OCI-LY3 (cell line): ENCODE data around the gene VASH1.
A peak's percentile ranks its signal among the peaks of the same experiment; 100 is the strongest.

Experiments used
- H2AFZ ChIP-seq: fragments of 200-600, 300-600 bp; shearing (Covaris generic); 2 replicates; pipeline ENCODE4 v1.6.0; 2014; ENCODE audit warnings: antibody characterized with exemption, low read depth, low read length
- H3K27ac ChIP-seq: fragments of 200-600, 300-600 bp; sonication (generic); 2 replicates; pipeline ENCODE4 v1.5.1; 2014; ENCODE audit warnings: mild to moderate bottlenecking, low read length, moderate library complexity, mixed read lengths
- H3K27me3 ChIP-seq: fragments of 200-600, 300-600 bp; sonication (generic); 2 replicates; pipeline ENCODE4 v1.6.1; 2014; ENCODE audit warnings: low read depth, low read length, mixed read lengths
- H3K36me3 ChIP-seq: fragments of 200-600, 300-600 bp; sonication (generic); replicated peaks from 2 replicates; pipeline ENCODE3; 2014; ENCODE audit warnings: low read depth, low read length, mixed read lengths
- H3K4me1 ChIP-seq: fragments of 300-600, 200-600 bp; sonication (generic); 2 replicates; pipeline ENCODE4 v1.6.1; 2014; ENCODE audit warnings: low read length, mixed read lengths
- H3K4me2 ChIP-seq: fragments of 200-600, 300-600 bp; sonication (generic); 2 replicates; pipeline ENCODE4 v1.6.1; 2014; ENCODE audit warnings: low read length, mixed read lengths
- H3K4me3 ChIP-seq: fragments of 300-600, 200-600 bp; sonication (generic); 2 replicates; pipeline ENCODE4 v1.5.1; 2014; ENCODE audit warnings: antibody characterized with exemption, mild to moderate bottlenecking, low read length, moderate library complexity
- H3K79me2 ChIP-seq: fragments of 300-600, 200-600 bp; shearing (Covaris generic); 2 replicates; pipeline ENCODE4 v1.6.1; 2014; ENCODE audit warnings: mild to moderate bottlenecking, low read length, mixed read lengths
- H3K9ac ChIP-seq: fragments of 300-600, 200-600 bp; shearing (Covaris generic); 2 replicates; pipeline ENCODE4 v1.6.0; 2014; ENCODE audit warnings: mild to moderate bottlenecking, low read length, moderate library complexity
- H3K9me3 ChIP-seq: fragments of 200-600, 300-600 bp; shearing (Covaris generic); 2 replicates; pipeline ENCODE4 v1.6.1; 2014; ENCODE audit warnings: low read length, mixed read lengths; ENCODE audit not compliant: insufficient read depth
- H4K20me1 ChIP-seq: fragments of 200-600, 300-600 bp; sonication (generic); 2 replicates; pipeline ENCODE4 v1.6.1; 2016; ENCODE audit warnings: low read length, mixed read lengths; ENCODE audit not compliant: insufficient read depth
- EZH2phosphoT487 ChIP-seq: fragments of 200-600 bp; shearing (Covaris generic); IDR thresholded peaks from 2 replicates; pipeline ENCODE4 v1.6.1; 2018; ENCODE audit warnings: antibody characterized with exemption, mixed run types, low read depth
- TF ChIP-seq, protein P1 (sequence below): fragments of 200-600, 300-600 bp; sonication (generic); IDR thresholded peaks from 2 replicates; pipeline ENCODE4 v1.5.1; 2014; ENCODE audit warnings: antibody characterized with exemption, low read length, low read depth

Gene VASH1

DNA sequence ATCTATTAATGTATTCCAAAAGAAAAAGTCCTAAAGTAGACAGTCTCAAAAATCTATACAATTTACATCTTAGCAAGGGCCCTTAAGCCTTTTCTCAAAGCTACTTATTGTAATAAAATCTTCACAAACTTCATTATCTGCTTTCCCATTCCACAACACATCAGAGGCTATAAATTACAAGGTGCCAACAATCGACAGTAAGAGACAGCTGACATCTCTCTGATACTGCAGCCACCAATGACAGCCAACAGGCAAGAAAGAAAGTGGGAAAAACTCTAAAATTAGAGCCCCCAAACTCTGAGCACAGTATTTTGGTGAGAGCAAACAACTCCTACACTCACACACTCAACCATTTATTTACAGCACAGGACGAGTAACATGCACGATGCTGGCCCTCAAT is 49.3 kb downstream of the VASH1 start:
- Histone ChIP-seq H3K9ac (0 out of 2 replicates have a peak overlapping the region, but pooled peaks have one; percentile 88), H3K27ac (no peak overlapping the region), H3K9me3 (no peaks in the 10 kb centered on the region), H3K4me2 (peak overlapping the region; percentile 100), H3K4me3 (peak overlapping the region; percentile 98), H2AFZ (no peak overlapping the region), H3K79me2 (peaks cover 23% of the 10 kb centered on the region), H3K27me3 (no peaks in the 10 kb centered on the region), H3K36me3 (peaks cover 18% of the 10 kb centered on the region), H4K20me1 (no peaks in the 10 kb centered on the region), H3K4me1 (peaks cover 17% of the 10 kb centered on the region)
- TF ChIP-seq EZH2phosphoT487 = no peak
- TF ChIP-seq, protein P1, sequence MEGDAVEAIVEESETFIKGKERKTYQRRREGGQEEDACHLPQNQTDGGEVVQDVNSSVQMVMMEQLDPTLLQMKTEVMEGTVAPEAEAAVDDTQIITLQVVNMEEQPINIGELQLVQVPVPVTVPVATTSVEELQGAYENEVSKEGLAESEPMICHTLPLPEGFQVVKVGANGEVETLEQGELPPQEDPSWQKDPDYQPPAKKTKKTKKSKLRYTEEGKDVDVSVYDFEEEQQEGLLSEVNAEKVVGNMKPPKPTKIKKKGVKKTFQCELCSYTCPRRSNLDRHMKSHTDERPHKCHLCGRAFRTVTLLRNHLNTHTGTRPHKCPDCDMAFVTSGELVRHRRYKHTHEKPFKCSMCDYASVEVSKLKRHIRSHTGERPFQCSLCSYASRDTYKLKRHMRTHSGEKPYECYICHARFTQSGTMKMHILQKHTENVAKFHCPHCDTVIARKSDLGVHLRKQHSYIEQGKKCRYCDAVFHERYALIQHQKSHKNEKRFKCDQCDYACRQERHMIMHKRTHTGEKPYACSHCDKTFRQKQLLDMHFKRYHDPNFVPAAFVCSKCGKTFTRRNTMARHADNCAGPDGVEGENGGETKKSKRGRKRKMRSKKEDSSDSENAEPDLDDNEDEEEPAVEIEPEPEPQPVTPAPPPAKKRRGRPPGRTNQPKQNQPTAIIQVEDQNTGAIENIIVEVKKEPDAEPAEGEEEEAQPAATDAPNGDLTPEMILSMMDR = no peak

DNA sequence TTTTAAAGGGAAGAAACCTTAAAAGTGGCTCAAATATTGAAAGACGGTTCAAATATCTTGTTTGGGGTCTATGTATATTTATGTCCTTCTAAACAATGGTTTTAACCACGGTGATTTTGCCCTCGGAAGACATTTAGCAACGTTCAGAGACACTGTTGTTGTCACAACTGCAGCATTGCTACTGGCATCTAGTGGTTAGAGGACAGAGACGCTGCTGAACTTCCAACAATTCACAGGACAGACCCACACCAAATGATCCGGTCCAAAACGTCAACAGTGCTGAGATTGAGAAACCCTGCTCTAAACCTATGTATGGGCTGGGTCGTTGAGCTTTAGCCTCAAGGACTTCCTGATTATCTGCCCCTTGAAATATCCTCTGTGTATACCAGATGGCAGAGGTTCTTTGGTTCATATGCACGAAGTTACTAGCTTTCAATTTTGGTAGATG is 49.7 kb downstream of the VASH1 start:
- no peaks in the 10 kb centered on the region for H4K20me1 ChIP-seq
- no peak overlapping the region for H3K27ac ChIP-seq
- no peak for TF ChIP-seq EZH2phosphoT487
- TF ChIP-seq, protein P1 = peak; percentile 55
- H3K79me2 ChIP-seq = peaks cover 23% of the 10 kb centered on the region
- H2AFZ ChIP-seq = no peak overlapping the region
- H3K9me3 ChIP-seq = no peaks in the 10 kb centered on the region
- H3K4me3 ChIP-seq = peak overlapping the region; percentile 98
- peaks cover 18% of the 10 kb centered on the region for H3K36me3 ChIP-seq
- peak overlapping the region; percentile 88 for H3K9ac ChIP-seq
- peak overlapping the region; percentile 100 for H3K4me2 ChIP-seq
- peaks cover 17% of the 10 kb centered on the region for H3K4me1 ChIP-seq
- H3K27me3 ChIP-seq = no peaks in the 10 kb centered on the region

DNA sequence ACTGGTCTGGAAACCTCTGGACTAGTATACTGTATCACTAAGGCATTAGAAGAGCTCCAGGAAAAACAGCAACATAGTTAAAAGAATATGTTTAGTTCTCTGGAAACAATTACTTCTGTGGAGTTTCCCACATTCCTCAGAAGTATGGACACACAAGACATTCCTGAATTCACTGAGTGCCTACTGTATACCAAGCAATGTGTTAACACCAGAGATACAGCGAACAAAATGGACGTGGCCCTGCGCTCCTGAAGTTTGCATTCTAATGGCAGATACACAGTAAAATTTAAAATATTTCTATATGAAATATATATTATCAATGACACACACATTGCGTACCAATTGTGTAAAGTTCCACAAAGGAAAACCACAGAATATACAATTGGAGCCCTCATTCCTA is 50.3 kb downstream of the VASH1 start:
- no peak overlapping the region for H2AFZ ChIP-seq
- no peaks in the 10 kb centered on the region for H4K20me1 ChIP-seq
- H3K36me3 ChIP-seq = peaks cover 18% of the 10 kb centered on the region
- no peak for TF ChIP-seq EZH2phosphoT487
- TF ChIP-seq, protein P1 = no peak
- peaks cover 23% of the 10 kb centered on the region for H3K79me2 ChIP-seq
- H3K4me3 ChIP-seq = peak overlapping the region; percentile 98
- no peak overlapping the region for H3K27ac ChIP-seq
- H3K4me1 ChIP-seq = peaks cover 17% of the 10 kb centered on the region
- H3K27me3 ChIP-seq = peaks cover 2% of the 10 kb centered on the region; the same call in 1 of the 2 replicates
- peak overlapping the region; percentile 100 for H3K4me2 ChIP-seq
- peak overlapping the region; percentile 88 for H3K9ac ChIP-seq
- H3K9me3 ChIP-seq = no peaks in the 10 kb centered on the region

DNA sequence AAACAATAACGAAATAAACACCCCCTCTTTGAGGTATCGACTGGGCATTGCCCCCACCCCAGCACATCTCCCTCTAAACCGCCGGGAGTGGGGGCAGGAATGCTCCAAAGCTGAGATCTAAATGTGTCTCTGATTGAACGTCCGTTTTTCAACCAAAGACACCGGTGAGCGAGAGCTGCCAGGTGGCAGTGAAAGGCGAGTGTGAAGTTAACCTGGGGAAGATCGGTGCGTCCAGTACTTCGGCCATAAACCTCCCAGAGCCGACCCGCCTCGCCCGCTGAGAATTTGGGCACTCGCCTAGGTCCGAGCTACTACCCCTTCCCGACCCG is 50.8 kb downstream of the VASH1 start:
- Histone ChIP-seq H2AFZ (peak overlapping the region; percentile 67), H3K27ac (no peak overlapping the region), H4K20me1 (no peaks in the 10 kb centered on the region), H3K27me3 (peaks cover 5% of the 10 kb centered on the region; the same call in 1 of the 2 replicates), H3K4me1 (peaks cover 17% of the 10 kb centered on the region), H3K4me3 (peak overlapping the region; percentile 98), H3K79me2 (peaks cover 23% of the 10 kb centered on the region), H3K36me3 (peaks cover 15% of the 10 kb centered on the region), H3K9me3 (no peaks in the 10 kb centered on the region), H3K4me2 (peak overlapping the region; percentile 100), H3K9ac (peak overlapping the region; percentile 88)
- no peak for TF ChIP-seq EZH2phosphoT487
- TF ChIP-seq, protein P1 = no peak
